22Rv1 (cell line): ENCODE data around the gene RPL26.

Experiments used
- H3K27ac ChIP-seq: fragments of 450-650 bp; 2 replicates; pipeline ENCODE4 v1.5.1; 2017
- CTCF ChIP-seq: fragments of 450-650 bp; IDR thresholded peaks from 2 replicates; pipeline ENCODE4 v1.5.1; 2017; ENCODE audit warnings: mild to moderate bottlenecking
- ZFX ChIP-seq: fragments of 450-650 bp; IDR thresholded peaks from 2 replicates; pipeline ENCODE4 v1.6.1; 2017; ENCODE audit warnings: antibody characterized with exemption, borderline replicate concordance

RPL26 gene

GRCh38 chr17:8383143-8383822, at the start of gene RPL26:
RPL26 (minus strand) TSS chr17:8383193; CDS start chr17:8382310, 883 bp downstream.
- peak within 1 kb of the TSS; percentile 92 for H3K27ac ChIP-seq
- TF ChIP-seq ZFX (no peak), CTCF (peak; percentile 99)

GRCh38 chr17:8430966-8431365, 48.0 kb upstream of the RPL26 start:
- H3K27ac ChIP-seq = no peak overlapping the region
- TF ChIP-seq ZFX = no peak
- TF ChIP-seq CTCF = no peak

- TF ChIP-seq CTCF (no peak), ZFX (no peak)
- H3K27ac ChIP-seq = no peak overlapping the region
Measured at GRCh38 chr17:8426802-8427201, 43.8 kb upstream of the RPL26 start.

GRCh38 chr17:8426094-8426720, 43.2 kb upstream of the RPL26 start:
- TF ChIP-seq ZFX (no peak), CTCF (no peak)

GRCh38 chr17:8421571-8421970, 38.6 kb upstream of the RPL26 start:
- H3K27ac ChIP-seq = no peak overlapping the region
- TF ChIP-seq CTCF (no peak), ZFX (no peak)

More at GRCh38 chr17:8426094-8426720, 43.2 kb upstream of the RPL26 start:
- H3K27ac ChIP-seq = no peak overlapping the region

GRCh38 chr17:8420041-8420934, 37.3 kb upstream of the RPL26 start:
- no peak for TF ChIP-seq CTCF
- TF ChIP-seq ZFX = no peak

GRCh38 chr17:8419305-8419704, 36.3 kb upstream of the RPL26 start:
- TF ChIP-seq ZFX = no peak
- TF ChIP-seq CTCF = no peak
- H3K27ac ChIP-seq = no peak overlapping the region

More at GRCh38 chr17:8420041-8420934, 37.3 kb upstream of the RPL26 start:
- peak overlapping the region; percentile 40 for H3K27ac ChIP-seq
